GM18498 (cell line): ENCODE results near the gene TTC39A.
"Not testable (repeated sequence)": the region's sequence is repeated elsewhere in the genome, so short reads cannot be mapped to it uniquely, and the experiment has no call there.

Source experiments
- ATAC-seq: cut with Tn5 transposase; IDR thresholded peaks from one replicate; pipeline ENCODE4 v1.9.1; 2021; ENCODE audit warnings: mild to moderate bottlenecking, moderate library complexity; ENCODE audit not compliant: unreplicated experiment

TTC39A gene

DNA sequence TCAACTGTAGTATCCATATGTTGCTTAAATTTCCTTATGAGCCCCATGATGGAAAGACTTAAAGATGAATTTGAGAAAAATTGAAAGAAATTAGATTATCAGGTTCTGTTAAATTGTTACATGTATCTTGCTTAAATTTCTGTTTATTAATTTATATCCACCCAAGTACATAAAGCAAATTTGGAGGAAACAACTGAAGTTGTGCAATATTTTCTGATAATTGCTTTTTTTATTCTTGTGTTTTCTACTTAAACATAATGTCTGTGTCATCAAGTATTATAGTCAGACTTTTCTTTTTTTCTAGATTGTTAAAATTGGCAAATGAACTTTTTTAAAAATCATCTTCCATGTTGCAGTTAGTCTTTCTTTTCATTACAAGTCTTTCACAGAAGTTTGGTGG lies 57.4 kb downstream of the TTC39A start:
- no peak for ATAC-seq

DNA sequence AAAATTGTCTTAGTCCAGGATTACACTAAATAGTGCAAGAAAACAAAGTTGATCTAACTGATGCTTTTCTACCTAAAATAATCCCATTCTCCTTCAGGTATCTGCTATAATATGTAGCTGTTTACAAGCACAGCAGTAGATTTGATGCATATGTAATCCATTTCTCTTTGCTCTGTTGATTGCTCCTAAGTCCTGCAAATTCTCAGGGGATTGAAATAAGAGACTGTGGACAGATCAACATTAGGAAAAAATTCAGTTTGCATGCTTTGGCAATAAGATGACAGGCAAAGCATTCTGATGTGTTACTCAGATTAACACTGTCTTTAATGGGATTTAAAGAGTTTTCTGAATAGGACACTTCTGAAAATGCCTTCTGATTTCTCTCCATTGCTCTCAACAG lies 59.6 kb downstream of the TTC39A start:
- ATAC-seq = no peak

DNA sequence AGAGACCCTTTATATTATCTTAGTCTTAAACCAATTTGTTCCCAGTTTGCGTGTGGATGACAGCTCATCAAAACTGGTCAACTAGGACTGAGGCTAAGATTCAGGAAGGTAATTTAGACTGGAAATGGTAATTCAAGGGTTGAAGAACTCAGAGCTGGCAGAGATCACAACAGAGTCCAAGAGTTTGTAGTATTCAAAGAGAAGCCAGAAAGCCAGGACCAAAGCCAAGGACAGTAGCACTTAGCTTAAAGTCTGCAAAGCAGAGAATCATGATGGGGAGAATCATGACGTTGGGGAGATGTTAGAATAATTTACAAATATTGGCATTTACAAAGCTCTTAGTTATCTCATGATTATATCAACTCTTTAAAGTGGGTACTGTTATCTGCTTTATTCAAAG lies 61.7 kb downstream of the TTC39A start:
- ATAC-seq = peak; percentile 36

DNA sequence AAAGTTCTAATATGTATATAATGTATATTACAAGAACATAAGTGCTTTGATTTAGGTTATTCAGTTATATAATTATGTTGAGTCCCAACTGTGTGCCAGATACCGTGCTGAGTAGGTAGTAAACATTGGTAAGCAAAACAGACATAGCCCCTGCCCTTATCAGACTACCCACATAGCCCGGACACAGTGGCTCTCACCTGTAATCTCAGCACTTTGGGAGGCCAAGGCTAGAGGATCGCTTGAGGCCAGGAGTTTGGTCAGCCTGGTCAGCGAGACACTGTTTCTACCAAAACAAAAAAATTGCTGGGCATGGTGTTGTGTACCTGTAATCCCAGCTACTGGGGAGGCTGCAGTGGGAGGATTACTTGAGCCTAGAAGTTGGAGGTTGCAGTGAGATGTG lies 63.6 kb downstream of the TTC39A start:
- no peak for ATAC-seq

DNA sequence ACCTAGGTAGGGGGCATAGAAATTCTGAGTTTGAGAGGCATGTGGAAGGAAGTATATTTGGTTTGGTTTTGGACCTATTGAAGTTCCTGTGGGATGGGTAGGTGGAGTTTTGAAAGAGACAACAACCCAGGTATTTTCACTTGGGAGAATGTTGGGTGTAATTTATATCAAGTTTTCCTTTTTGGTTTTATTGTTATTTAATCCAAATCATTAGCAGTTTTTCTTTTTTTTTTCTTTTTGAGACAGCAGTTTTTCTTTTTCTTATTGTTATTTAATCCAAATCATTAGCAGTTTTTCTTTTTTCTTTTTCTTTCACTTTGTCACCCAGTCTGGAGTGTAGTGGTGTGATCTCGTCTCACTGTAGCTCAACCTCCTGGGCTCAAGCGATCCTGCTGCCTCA lies 64.2 kb downstream of the TTC39A start:
- ATAC-seq = no peak

DNA sequence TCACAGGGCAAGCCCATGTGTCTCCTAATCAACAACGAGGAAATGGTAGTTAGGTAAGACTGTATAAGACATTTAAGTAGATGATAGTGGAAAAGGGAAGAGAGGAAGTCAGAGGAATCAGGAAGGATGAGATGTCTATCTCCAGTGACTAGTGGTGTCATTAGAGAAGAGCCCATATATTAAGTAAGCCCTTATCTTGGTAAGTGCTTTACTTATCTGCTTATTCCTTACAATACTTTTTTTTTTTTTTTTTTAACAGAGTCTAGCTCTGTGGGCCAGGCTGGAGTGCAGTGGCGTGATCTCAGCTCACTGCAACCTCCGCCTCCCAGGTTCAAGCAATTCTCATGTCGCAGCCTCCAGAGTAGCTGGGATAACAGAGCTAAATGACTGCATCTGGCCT lies 64.7 kb downstream of the TTC39A start:
- no peak for ATAC-seq

DNA sequence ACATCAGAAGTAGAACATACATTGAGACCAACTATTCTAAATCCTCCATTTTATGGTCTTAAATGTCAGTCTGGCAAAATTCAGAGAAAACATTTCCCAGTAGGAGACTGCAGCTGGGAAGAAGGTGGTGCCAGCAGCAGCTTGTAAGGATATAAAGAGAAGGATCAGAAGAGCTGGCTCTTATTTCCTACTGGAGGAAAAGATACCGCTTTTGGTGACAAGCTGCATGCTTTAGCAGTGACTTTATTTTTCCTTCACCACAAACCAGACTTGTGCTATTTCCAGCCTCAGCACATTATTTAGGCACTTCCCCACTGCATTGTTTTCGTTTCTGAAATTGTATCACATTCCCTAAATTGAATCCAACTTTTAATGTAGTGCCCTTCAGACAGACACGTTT lies 65.9 kb downstream of the TTC39A start:
- ATAC-seq = no peak

DNA sequence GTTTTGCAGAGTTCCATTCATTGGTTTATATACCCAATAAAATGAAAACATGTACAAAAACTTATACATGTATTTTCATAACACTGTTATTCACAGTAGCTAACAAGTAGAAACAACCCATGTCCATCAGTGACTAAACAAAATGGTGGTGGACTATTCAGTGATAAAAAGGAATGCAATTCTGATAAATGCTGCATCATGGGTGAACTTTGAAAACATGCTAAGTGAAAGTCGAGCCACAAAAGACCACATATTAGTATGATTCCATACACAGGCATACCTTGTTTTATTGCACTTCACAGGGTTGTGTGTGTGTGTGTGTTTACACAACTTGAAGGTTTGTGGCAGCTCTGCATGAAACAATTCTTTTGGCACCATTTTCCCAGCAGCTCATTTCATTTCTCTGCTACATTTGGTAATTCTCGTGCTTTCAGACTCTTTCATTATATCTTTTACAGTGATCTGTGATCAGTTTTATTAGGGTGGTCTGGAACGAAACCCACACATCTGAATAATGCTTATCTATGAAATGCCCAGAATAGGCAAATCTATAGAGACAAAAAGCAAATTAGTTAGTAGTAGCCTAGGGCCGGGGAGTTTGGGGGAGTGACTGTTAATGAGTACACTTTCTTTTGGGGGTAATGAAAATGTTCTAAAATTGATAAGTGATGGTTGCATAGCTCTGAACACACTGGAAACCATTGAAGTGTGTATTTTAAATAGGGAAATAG lies 67.0 kb downstream of the TTC39A start:
- no peak for ATAC-seq

DNA sequence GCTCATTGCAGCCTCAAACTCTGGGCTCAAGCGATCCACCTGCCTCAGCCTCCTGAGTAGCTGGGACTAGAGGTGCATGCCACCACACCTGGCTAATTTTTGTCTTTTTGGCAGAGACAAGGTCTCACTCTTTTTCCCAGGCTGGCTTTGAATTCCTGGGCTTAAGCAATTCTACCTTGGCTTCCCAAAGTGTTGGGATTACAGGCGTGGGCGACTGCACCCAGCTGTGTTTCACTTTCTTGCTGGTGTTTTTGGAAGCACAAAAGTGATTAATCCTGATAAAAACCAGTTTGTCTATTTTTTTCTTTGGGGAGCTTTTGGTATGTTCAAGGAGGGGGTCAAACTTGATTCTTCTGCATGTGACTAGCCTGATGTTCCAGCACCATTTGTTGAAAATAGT lies 75.0 kb downstream of the TTC39A start:
- ATAC-seq = no peak

DNA sequence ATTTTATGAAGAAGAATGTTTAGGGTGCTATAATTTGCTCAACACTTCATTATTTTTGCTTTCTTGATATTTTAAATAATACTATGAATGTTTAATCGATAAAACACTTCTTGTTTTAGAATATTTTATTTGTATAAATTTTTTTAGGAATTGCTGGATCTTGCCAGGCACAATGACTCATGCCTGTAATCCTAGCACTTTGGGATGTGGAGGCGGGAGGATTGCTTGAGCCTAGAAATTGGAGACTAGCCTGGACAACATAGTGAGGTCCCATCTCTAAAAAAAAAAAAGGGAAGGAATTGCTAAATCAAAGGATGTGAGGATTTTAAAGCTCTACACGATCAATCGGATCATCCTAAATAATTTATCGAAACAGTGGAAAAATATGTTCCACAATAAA lies 76.7 kb downstream of the TTC39A start:
- ATAC-seq = no peak

DNA sequence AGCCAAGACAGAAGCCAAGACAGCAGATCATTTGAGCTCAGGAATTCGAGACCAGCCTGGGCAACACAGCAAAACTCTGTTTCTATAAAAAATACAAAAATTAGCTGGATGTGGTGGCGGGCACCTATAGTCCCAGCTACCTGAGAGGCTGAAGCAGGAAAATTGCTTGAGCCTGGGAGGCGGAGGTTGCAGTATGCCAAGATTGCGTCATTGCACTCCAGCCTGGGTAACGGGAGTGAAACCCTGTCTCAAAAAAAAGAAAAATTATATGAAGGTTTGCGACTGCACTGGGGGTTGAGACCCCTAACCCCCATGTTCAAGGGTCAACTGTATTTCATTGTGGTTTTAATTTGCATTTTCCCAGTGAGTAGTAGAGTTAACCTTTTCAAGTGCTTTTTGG lies 78.0 kb downstream of the TTC39A start:
- no peak for ATAC-seq

DNA sequence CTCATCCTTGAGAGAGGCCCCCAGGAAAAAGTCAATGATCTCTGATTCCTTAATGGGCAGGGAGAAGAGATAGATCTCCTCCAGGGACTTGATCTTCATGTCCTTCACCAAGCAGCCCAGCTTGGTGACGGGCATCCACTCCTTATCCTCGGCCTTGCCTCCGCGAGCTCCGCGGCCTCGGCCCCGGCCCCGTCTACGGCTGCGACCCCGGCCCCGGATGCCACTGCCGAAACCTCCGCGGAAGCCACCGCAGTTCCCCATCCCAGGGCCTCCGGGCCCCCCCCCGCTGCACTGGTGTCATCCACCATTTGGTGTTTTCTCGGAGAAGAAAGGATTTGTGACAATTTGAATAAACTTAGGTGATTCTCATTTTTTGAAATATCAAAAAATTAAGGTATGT lies 79.2 kb downstream of the TTC39A start:
- not testable (repeated sequence) for ATAC-seq

DNA sequence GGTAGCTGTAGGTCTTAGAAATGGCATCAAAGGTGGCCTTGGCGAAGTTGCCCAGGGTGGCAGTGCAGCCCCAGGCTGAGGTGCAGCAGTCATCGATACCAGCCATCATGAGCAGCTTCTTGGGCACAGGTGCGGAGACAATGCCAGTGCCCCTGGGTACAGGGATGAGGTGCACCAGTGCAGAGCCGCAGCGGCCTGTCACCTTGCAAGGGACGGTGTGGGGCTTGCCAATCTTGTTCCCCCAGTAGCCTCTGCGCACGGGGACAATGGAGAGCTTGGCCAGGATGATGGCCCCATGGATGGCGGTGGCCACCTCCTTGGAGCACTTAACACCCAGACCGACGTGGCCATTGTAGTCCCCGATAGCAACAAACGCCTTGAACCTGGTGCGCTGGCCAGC lies 79.6 kb downstream of the TTC39A start:
- ATAC-seq = not testable (repeated sequence)

DNA sequence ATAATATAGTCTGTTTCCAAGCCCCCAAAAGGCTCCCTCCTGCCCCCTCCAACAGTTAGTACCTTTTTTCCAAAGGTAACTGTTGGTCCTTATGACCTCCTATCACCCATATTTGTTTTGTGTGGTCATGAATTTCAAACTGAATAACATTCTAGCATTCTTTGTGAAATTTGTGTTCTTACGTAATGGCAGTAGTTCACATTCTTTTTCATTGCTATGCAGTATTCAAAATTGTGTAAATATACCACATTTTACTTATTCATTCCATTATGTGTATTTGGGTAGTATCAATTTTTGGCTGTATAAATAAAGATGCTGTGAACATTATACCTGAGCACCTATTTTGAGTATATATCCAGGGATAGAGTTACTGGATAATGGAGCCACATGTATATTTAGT lies 80.9 kb downstream of the TTC39A start:
- no peak for ATAC-seq

DNA sequence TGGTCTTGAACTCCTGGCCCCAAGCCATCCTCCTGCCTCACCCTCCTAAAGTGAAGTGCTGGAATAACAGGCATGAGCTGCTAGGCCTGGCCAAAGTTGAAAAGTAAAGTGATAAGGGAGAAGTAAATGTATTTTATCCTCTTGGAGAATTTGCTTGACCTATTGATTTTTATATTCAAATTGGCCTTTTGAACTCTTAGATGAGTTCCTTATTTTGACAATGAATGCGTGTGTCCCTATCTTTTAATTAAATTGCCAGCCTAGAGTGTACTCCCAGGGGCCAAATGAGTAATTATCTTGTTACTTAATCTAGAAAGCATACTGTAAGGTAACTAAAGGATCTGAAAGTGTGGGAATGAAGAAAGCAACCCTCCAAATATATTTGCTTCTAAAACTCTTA lies 82.9 kb downstream of the TTC39A start:
- no peak for ATAC-seq

DNA sequence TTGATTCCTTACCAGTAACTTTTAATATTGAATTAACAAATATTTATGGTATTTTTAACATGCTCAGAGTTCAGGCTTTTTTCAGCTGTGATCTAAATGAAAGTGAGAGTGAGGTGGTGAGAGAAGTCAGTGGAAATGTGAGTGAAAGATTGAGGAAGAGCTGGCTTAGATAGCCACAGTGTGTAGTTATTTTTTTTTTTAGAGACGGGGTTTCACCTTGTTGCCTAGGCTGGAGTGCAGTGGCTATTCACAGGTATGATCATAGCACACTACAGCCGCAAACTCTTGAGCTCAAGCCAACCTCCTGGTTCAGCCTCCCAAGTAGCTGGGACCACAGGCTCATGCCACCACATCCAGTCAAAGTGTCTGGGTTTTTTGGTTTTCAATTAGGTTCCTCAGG lies 83.3 kb downstream of the TTC39A start:
- ATAC-seq = peak; percentile 80

DNA sequence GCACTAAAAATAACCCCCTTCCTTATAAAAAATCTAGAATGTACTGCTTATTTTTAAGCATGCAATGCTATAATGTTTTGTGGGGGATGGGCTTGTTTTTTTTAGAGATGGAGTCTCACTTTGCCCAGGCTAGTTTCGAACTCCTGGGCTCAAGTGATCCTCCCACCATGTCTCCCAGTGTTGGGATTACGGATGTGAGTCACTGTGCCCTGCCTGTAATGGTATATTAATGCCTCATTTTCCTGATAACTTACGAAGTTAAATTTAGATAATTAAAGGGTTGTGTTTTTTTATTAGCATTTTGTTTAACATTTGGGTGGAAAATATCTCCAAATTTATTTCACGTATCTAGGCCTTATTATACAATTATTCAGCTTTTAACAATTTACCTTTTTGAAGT lies 87.8 kb downstream of the TTC39A start:
- no peak for ATAC-seq

DNA sequence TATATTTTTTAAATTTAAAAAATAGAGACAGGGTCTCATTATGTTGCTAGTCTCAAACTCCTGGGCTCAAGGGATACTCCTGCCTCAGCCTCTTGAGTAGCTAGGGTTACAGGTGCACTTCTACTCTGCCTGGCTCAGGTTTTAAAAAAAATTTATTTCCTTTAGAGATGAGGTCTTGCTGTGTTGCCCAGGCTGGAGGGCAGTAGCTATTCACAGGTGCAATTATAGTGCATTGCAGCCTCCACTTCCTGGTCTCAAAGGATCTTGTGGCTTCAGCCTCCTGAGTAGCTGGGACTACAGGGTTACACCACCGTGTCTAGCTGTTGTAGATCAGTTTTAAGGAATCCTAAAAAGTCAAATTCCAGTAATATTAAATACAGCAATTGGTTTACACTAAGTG lies 89.2 kb downstream of the TTC39A start:
- no peak for ATAC-seq

DNA sequence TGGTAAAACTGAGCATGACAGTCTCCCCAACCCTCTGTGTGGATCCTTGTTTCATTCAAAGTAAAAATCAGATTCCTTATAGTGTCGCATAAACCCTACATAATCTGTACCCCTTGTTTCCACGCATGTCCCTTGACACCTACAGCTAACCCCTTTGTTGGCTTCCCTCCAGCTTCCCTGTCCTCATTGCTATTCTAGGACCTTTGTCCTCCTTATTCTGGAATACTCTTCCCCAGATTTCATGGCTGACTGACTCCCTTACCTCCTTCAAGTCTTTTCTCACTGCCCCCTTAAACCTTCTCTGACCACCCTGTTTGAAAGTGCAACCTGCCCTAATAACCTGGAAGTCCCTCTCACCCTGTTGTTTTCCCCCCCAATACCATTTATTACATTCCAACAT lies 90.3 kb downstream of the TTC39A start:
- no peak for ATAC-seq

DNA sequence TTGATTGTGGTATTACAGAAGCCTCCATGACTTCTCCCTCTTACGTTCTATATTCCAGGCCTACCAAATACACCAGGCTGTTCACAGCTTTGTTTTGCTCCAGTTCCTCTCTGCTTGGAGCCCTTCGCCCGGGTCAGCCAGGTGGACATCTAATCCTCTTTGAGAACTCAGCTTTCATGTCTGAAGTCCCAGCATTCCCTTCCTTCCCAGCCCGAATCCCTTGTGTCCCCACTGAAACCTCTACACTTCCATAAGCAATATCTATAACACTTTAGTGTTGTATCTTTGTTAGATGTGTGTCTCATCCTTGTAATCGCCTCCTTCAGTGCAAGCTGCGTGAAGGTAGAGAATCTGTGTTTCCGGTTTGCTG lies 92.3 kb downstream of the TTC39A start:
- ATAC-seq = no peak

DNA sequence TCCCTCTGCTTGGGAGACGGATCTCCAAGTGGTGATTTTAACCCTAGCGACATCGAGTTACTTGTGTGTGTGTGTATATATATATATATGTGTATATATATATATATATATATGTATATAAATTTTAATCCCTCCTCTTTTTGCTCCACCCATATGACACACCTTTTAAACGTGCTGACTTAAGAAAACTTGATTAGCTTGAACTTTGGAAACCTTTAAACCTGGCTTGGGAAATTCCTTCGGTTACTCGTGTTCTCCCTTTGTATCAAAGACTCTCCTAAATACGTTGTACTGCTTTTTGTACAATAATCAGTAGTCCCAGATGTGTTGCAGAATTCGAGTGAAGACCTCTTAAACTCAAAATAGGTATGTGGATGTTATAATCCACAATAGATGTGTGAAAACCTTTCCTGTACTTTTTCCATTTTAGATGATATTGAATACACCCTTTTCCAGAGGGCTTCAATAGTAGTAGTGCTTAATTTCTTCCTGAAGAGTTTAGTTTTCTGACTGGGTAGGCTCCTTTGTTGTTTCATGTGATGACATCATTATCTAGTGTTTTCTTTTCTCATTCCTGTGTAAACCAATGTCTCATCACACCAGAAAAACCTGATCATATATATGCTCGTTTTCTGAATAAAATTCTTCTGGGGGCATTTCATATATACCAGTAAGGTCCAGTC lies 92.9 kb downstream of the TTC39A start:
- no peak for ATAC-seq
